ENCODE measurements around the gene THRB. TPM values are rescaled to one million over a fixed set of nuclear protein-coding genes. Genes with fewer than 3 reads are reported as not detected.

THRB gene
- polyA plus RNA-seq, 1 donor = 1.1 TPM

GRCh38 chr3:24229468-24230221 lies 265.0 kb downstream of the THRB start:
- DNase-seq (ENCODE audit: low read depth) = no peak

GRCh38 chr3:24227635-24228034 lies 267.0 kb downstream of the THRB start:
- no peak for DNase-seq (ENCODE audit: low read depth)

GRCh38 chr3:24226397-24226796 lies 268.3 kb downstream of the THRB start:
- no peak for DNase-seq (ENCODE audit: low read depth)

GRCh38 chr3:24225385-24225950 lies 269.2 kb downstream of the THRB start:
- no peak for DNase-seq (ENCODE audit: low read depth)

GRCh38 chr3:24224666-24225384 lies 269.8 kb downstream of the THRB start:
- DNase-seq (ENCODE audit: low read depth) = no peak

- DNase-seq (ENCODE audit: low read depth) = no peak
Observed at GRCh38 chr3:24222165-24222805, 272.4 kb downstream of the THRB start.

GRCh38 chr3:24220859-24221657 lies 273.6 kb downstream of the THRB start:
- DNase-seq (ENCODE audit: low read depth) = no peak

GRCh38 chr3:24215502-24215901 lies 279.1 kb downstream of the THRB start:
- DNase-seq (ENCODE audit: low read depth) = no peak

- DNase-seq (ENCODE audit: low read depth) = no peak
Observed at GRCh38 chr3:24211381-24211780, 283.3 kb downstream of the THRB start.

- no peak for DNase-seq (ENCODE audit: low read depth)
Observed at GRCh38 chr3:24202071-24202470, 292.6 kb downstream of the THRB start.

GRCh38 chr3:24201301-24201700 lies 293.3 kb downstream of the THRB start:
- no peak for DNase-seq (ENCODE audit: low read depth)

- no peak for DNase-seq (ENCODE audit: low read depth)
Observed at GRCh38 chr3:24199775-24200247, 294.8 kb downstream of the THRB start.

GRCh38 chr3:24199300-24199699 lies 295.4 kb downstream of the THRB start:
- DNase-seq (ENCODE audit: low read depth) = no peak

GRCh38 chr3:24198728-24199127 lies 295.9 kb downstream of the THRB start:
- no peak for DNase-seq (ENCODE audit: low read depth)

GRCh38 chr3:24197809-24198208 lies 296.8 kb downstream of the THRB start:
- no peak for DNase-seq (ENCODE audit: low read depth)

GRCh38 chr3:24196526-24196925 lies 298.1 kb downstream of the THRB start:
- DNase-seq (ENCODE audit: low read depth) = no peak

- no peak for DNase-seq (ENCODE audit: low read depth)
Observed at GRCh38 chr3:24195504-24196230, 299.0 kb downstream of the THRB start.

- DNase-seq (ENCODE audit: low read depth) = no peak
Observed at GRCh38 chr3:24192469-24193056, 302.1 kb downstream of the THRB start.

GRCh38 chr3:24191801-24192403 lies 302.7 kb downstream of the THRB start:
- no peak for DNase-seq (ENCODE audit: low read depth)

- DNase-seq (ENCODE audit: low read depth) = no peak
Observed at GRCh38 chr3:24190256-24190655, 304.4 kb downstream of the THRB start.
